K562 (cell line): ENCODE results near the gene HPS5. TPM values are rescaled to one million over a fixed set of nuclear protein-coding genes. Genes with fewer than 3 reads are reported as not detected.

Experiments used
- ATAC-seq: fragments of 200-7000 bp; cut with Tn5 transposase; 3 replicates; pipeline ENCODE4 v1.9.1; 2020; ENCODE audit warnings: moderate library complexity
- BruUV-seq: library from RNA; stranded (reverse); fragments of 400-500 nt; replicated peaks from 2 replicates; lab custom pipeline; 2021; lab: Mats Ljungman, UMichigan
- CTCF ChIA-PET: fragments of 300-600 bp; formaldehyde crosslinking; extraction: SDS; loops from one replicate; lab custom pipeline; 2021; ENCODE audit warnings: low intra/inter-chr PET ratio; lab: Yijun Ruan, JAX
- POLR2A ChIA-PET: fragments of 300-600, 350-650 bp; sonication (Branson Sonifier 250); formaldehyde crosslinking; extraction: SDS; loops from one replicate; lab custom pipeline; 2021; ENCODE audit warnings: antibody characterized with exemption, inconsistent platforms; lab: Yijun Ruan, JAX
- DNase-seq, 4 experiments: peaks; one replicate each; pipeline versions ENCODE4 v3.0.0 to v3.0.0-alpha.2; 2011 to 2018; ENCODE audit warnings: low spot score in 3 of 4, mixed read lengths in 3 of 4; ENCODE audit errors: extremely low read depth in 1 of 4
- FAIRE-seq: peaks from 2 replicates; lab custom pipeline; 2011; peaks lifted over from hg19 to GRCh38; lab: Jason Lieb, UNC
- H2AFZ ChIP-seq: 2 replicates; pipeline ENCODE4 v1.6.0; 2011; ENCODE audit warnings: low read depth, low read length, control low read depth, inconsistent platforms
- H3K27ac ChIP-seq: fragments of 200-600 bp; 3 replicates; pipeline ENCODE4 v1.8.0; 2011; ENCODE audit warnings: low read depth, mild to moderate bottlenecking, control low read depth, inconsistent platforms, low read length, moderate library complexity, mixed read lengths; ENCODE audit errors: extremely low read depth
- H3K27me3 ChIP-seq, 2 experiments: fragments of 300-600 bp in 1 of 2; 2 replicates in 1 of 2; 3 replicates in 1 of 2; pipeline versions ENCODE4 v1.6.0 to v1.8.0; 2011; ENCODE audit warnings: inconsistent platforms in 2 of 2, low read length in 2 of 2, mild to moderate bottlenecking in 1 of 2, mixed read lengths in 1 of 2, moderate library complexity in 1 of 2; ENCODE audit not compliant: control insufficient read depth in 2 of 2, insufficient read depth in 2 of 2
- H3K36me3 ChIP-seq: fragments of 300-600 bp; 3 replicates; pipeline ENCODE4 v1.8.0; 2011; ENCODE audit warnings: mild to moderate bottlenecking, low read length, inconsistent platforms; ENCODE audit not compliant: control insufficient read depth, insufficient read depth
- H3K4me1 ChIP-seq, 2 experiments: fragments of 200-600 bp in 1 of 2; replicated peaks in 1 of 2; 2 replicates in 1 of 2; 3 replicates in 1 of 2; pipeline versions ENCODE4 v1.5.1 to v1.8.0; 2011; ENCODE audit warnings: inconsistent platforms in 2 of 2, low read length in 2 of 2, mild to moderate bottlenecking in 1 of 2, mixed read lengths in 1 of 2, moderate library complexity in 1 of 2; ENCODE audit not compliant: control insufficient read depth in 2 of 2, insufficient read depth in 2 of 2
- H3K4me2 ChIP-seq: 2 replicates; pipeline ENCODE4 v1.6.1; 2011; ENCODE audit warnings: low read length, control low read depth, inconsistent platforms, mixed read lengths; ENCODE audit not compliant: insufficient read depth
- H3K4me3 ChIP-seq: fragments of 200-600 bp; sonication (generic), shearing (Covaris generic); 2 replicates; pipeline ENCODE4 v1.5.1; 2016; ENCODE audit warnings: control low read depth, inconsistent platforms
- H3K79me2 ChIP-seq: fragments of 200-600 bp; 3 replicates; pipeline ENCODE4 v1.8.0; 2011; ENCODE audit warnings: low read length, inconsistent platforms; ENCODE audit not compliant: control insufficient read depth, insufficient read depth
- H3K9ac ChIP-seq, 2 experiments: 2 replicates each; pipeline versions ENCODE4 v1.6.0 to v1.6.1; 2011; ENCODE audit warnings: low read depth in 2 of 2, low read length in 2 of 2, control low read depth in 1 of 2, inconsistent platforms in 1 of 2, mild to moderate bottlenecking in 1 of 2, mixed read lengths in 1 of 2; ENCODE audit not compliant: insufficient read depth in 1 of 2
- H3K9me1 ChIP-seq: one replicate; pipeline ENCODE4 v1.6.0; 2011; ENCODE audit warnings: inconsistent platforms, mild to moderate bottlenecking, low read length, moderate library complexity; ENCODE audit not compliant: control insufficient read depth, insufficient read depth
- H3K9me3 ChIP-seq: replicated peaks from 2 replicates; pipeline ENCODE4 v1.5.1; 2011; ENCODE audit warnings: low read depth, low read length, inconsistent platforms; ENCODE audit not compliant: control insufficient read depth, insufficient read depth
- H4K20me1 ChIP-seq: replicated peaks from 2 replicates; pipeline ENCODE4 v1.6.1; 2011; ENCODE audit warnings: low read length, inconsistent platforms, mixed read lengths; ENCODE audit not compliant: control insufficient read depth, insufficient read depth
- ATF2 ChIP-seq: sonication (generic); formaldehyde crosslinking; IDR thresholded peaks from 2 replicates; pipeline ENCODE4 v1.8.1; 2022; ENCODE audit warnings: missing genetic modification reagents
- BCL6 ChIP-seq: fragments of 250-450 bp; sonication (Bioruptor Pico); IDR thresholded peaks from 2 replicates; pipeline ENCODE4 v1.4.0; 2020
- CBFB ChIP-seq: sonication (generic); formaldehyde crosslinking; IDR thresholded peaks from 2 replicates; pipeline ENCODE4 v1.4.0; 2020; ENCODE audit warnings: mild to moderate bottlenecking, missing genetic modification reagents
- CBX2 ChIP-seq: fragments of 200-600 bp; sonication (generic); IDR thresholded peaks from one replicate; pipeline ENCODE4 v1.6.1; 2012; ENCODE audit warnings: mild to moderate bottlenecking, low read length, inconsistent platforms; ENCODE audit not compliant: insufficient read depth, poor library complexity, severe bottlenecking
- COPS2 ChIP-seq: fragments of 450-650 bp; conservative IDR thresholded peaks from 2 replicates; pipeline ENCODE4 v1.6.1; 2016; ENCODE audit warnings: mild to moderate bottlenecking, moderate library complexity
- DIDO1 ChIP-seq: fragments of 450-650 bp; IDR thresholded peaks from 2 replicates; pipeline ENCODE4 v1.6.1; 2016; ENCODE audit warnings: low read depth, missing biosample characterization, missing genetic modification characterization
- FOXA3 ChIP-seq, 2 experiments: fragments of 450-650 bp in 1 of 2; sonication (generic) in 1 of 2; formaldehyde crosslinking; IDR thresholded peaks in 1 of 2; conservative IDR thresholded peaks in 1 of 2; 2 replicates each; pipeline versions ENCODE4 v1.4.0 to v1.8.0; 2020 to 2022; ENCODE audit warnings: mild to moderate bottlenecking in 2 of 2, missing genetic modification reagents in 1 of 2
- HCFC1 ChIP-seq: IDR thresholded peaks from 2 replicates; pipeline ENCODE4 v1.6.1; 2012; ENCODE audit warnings: low read depth, low read length, improper control_type of control experiment
- JUN ChIP-seq, 2 experiments: sonication (generic) in 1 of 2; formaldehyde crosslinking in 1 of 2; IDR thresholded peaks; 2 replicates each; pipeline versions ENCODE4 v1.6.1 to v1.8.0; 2012 to 2022; ENCODE audit warnings: borderline replicate concordance in 2 of 2, mild to moderate bottlenecking in 2 of 2, improper control_type of control experiment in 1 of 2, low read depth in 1 of 2, low read length in 1 of 2, missing genetic modification reagents in 1 of 2
- KAT8 ChIP-seq: fragments of 450-650 bp; IDR thresholded peaks from 2 replicates; pipeline ENCODE4 v1.6.1; 2016; ENCODE audit warnings: low read depth, mild to moderate bottlenecking
- LARP7 ChIP-seq: fragments of 450-650 bp; IDR thresholded peaks from 2 replicates; pipeline ENCODE4 v1.6.1; 2016
- MTA3 ChIP-seq: fragments of 450-650 bp; formaldehyde crosslinking; IDR thresholded peaks from 2 replicates; pipeline ENCODE4 v1.6.1; 2017; ENCODE audit warnings: mild to moderate bottlenecking, borderline replicate concordance
- SIN3B ChIP-seq: fragments of 450-650 bp; IDR thresholded peaks from 2 replicates; pipeline ENCODE4 v1.6.1; 2017; ENCODE audit warnings: low read depth, mild to moderate bottlenecking, moderate library complexity
- ZC3H11A ChIP-seq: IDR thresholded peaks from 2 replicates; pipeline ENCODE4 v1.6.1; 2012; ENCODE audit warnings: low read depth, low read length, improper control_type of control experiment
- ZNF3 ChIP-seq: fragments of 250-450 bp; sonication (Bioruptor Pico); IDR thresholded peaks from 2 replicates; pipeline ENCODE4 v1.5.0; 2021; ENCODE audit warnings: mild to moderate bottlenecking, moderate library complexity
- ZNF77 ChIP-seq: fragments of 250-450 bp; sonication (Bioruptor Pico); IDR thresholded peaks from 2 replicates; pipeline ENCODE4 v1.5.0; 2020
- ZNF780A ChIP-seq: fragments of 250-450 bp; sonication (Bioruptor Pico); IDR thresholded peaks from 2 replicates; pipeline ENCODE4 v1.5.0; 2021; ENCODE audit warnings: mild to moderate bottlenecking
- WGBS: fragments of 100-300 bp; shearing (Covaris generic); methylation state at CpG from one replicate; pipeline ENCODE4 v1.1.6; 2016; ENCODE audit warnings: low coverage, mixed read lengths; ENCODE audit not compliant: insufficient coverage; ENCODE audit errors: missing lambda C conversion rate; 5-methylcytosine and 5-hydroxymethylcytosine counted together
- in situ Hi-C: fragments of 300-500 bp; cut with MboI; formaldehyde crosslinking; loops from 4 replicates; pipeline ENCODE4 v1.15.0; 2018; ENCODE audit warnings: inconsistent platforms, mixed read lengths
- intact Hi-C: fragments of 100-400 bp; cut with micrococcal nuclease; formaldehyde crosslinking; loops from 2 replicates; pipeline ENCODE4 v1.14.2; 2022
- polyA plus RNA-seq, 8 experiments: library from polyadenylated mRNA; depleted of rRNA in 4 of 8; stranded (reverse) in 5 of 8; unstranded in 3 of 8; fragments of >200 nt; fragmentation: Nextera tagmentation in 2 of 8; fragmentation: Illumina TruSeq in 1 of 8; extraction: Ambion mirVana in 2 of 8; extraction: Trizol in 1 of 8; gene quantifications; 2 replicates each; pipeline versions ENCODE4 v1.2.1 to v1.2.3, GENCODE V29; 2011 to 2014; ENCODE audit warnings: inconsistent platforms in 1 of 8, missing spikeins in 1 of 8
- total RNA-seq, 7 experiments: library from RNA; depleted of rRNA in 6 of 7; stranded (reverse); fragments of >200 nt in 6 of 7; fragmentation: Illumina TruSeq in 2 of 7; extraction: Trizol in 2 of 7; gene quantifications; 2 replicates each; pipeline versions ENCODE4 v1.2.1 to v1.2.3, GENCODE V29; 2011 to 2021; ENCODE audit warnings: low replicate concordance in 1 of 7

HPS5 gene
- total and polyA plus RNA-seq, 9 of the 15 experiments (the other 6 are each of a cell fraction or from before 2014, with no cell fraction given), result 12.2 to 28.1 (median 16.8) TPM

- H3K27ac ChIP-seq, result no peak overlapping the region
- DNase-seq (no peak), ATAC-seq (no peak), FAIRE-seq (no peak)
- ChIA-PET CTCF (no interaction called here), POLR2A (interaction anchor here (0.6 to 1.4 kb wide), 4 partner anchors 11 to 24 kb away, joined by 3 to 4 read pairs (median 3); no protein-coding TSS in a partner anchor)
- in situ Hi-C loops, result no loop called here
- H3K9me1 ChIP-seq, result no peaks in the 10 kb centered on the region
- no peak overlapping the region for H2AFZ ChIP-seq
- TF ChIP-seq LARP7 (no peak), FOXA3 (CRISPR knock-in tag; conservative IDR thresholded peaks at IDR 0.05 in 1 of 2, IDR thresholded peaks at IDR 0.05 in 1 of 2) (no peak), JUN (IDR thresholded peaks at IDR 0.05; ENCODE audit: borderline replicate concordance, low read depth, low read length) (no peak), JUN (CRISPR knock-in tag; IDR thresholded peaks at IDR 0.05; ENCODE audit: borderline replicate concordance) (no peak)
- H3K4me2 ChIP-seq, result no peak overlapping the region
- no peaks in the 10 kb centered on the region for H3K79me2 ChIP-seq
- H3K9ac ChIP-seq, result no peak overlapping the region
- BruUV-seq, result no TSS peak
- H3K36me3 ChIP-seq, result peaks cover 78% of the 10 kb centered on the region
- no peaks in the 10 kb centered on the region for H3K9me3 ChIP-seq
- H4K20me1 ChIP-seq, result no peaks in the 10 kb centered on the region
- H3K4me3 ChIP-seq, result no peak overlapping the region
- H3K27me3 ChIP-seq, result no peaks in the 10 kb centered on the region
- no peaks in the 10 kb centered on the region for H3K4me1 ChIP-seq
- intact Hi-C loops, result no loop called here
Observed at GRCh38 chr11:18299721-18300120, 22.2 kb downstream of the HPS5 start.

DNA sequence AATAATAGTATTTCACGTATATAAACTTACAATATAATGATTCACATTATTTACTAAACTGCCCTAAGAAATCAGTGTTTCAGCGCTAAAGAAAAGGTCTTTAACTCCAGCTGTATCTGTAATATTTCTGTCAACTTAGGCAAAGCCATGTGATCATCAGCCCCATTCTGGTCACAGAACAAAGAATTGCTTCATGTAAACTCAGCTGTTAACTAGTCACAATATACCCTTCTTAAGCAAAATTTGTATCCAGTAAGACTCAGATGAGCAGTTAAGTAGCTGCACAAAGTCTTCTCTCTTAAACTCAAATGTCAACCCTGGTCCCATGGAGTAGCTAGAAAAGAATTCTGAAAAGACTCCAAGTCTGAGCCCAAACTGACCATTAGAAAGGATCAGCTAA is 26.6 kb downstream of the HPS5 start:
- intact Hi-C loops, result no loop called here
- TF ChIP-seq ZNF780A (no peak), ZC3H11A (no peak), MTA3 (no peak), BCL6 (CRISPR knock-in tag) (no peak), ZNF77 (CRISPR knock-in tag) (no peak), KAT8 (no peak), COPS2 (no peak), CBX2 (no peak), ZNF3 (CRISPR knock-in tag) (no peak), HCFC1 (no peak), CBFB (no peak), SIN3B (no peak), DIDO1 (tag) (no peak), ATF2 (CRISPR knock-in tag) (no peak)

More for the DNA sequence above, 26.6 kb downstream of the HPS5 start:
- ATAC-seq (no peak), FAIRE-seq (no peak), DNase-seq (no peak)
- CTCF ChIA-PET, result no interaction called here
- Histone ChIP-seq H3K9ac (no peak overlapping the region), H3K27ac (no peak overlapping the region), H3K9me1 (no peaks in the 10 kb centered on the region), H3K36me3 (peaks cover 87% of the 10 kb centered on the region), H4K20me1 (no peaks in the 10 kb centered on the region), H3K9me3 (no peaks in the 10 kb centered on the region), H3K4me2 (no peak overlapping the region), H2AFZ (no peak overlapping the region), H3K27me3 (no peaks in the 10 kb centered on the region), H3K4me3 (no peak overlapping the region), H3K4me1 (no peaks in the 10 kb centered on the region), H3K79me2 (no peaks in the 10 kb centered on the region)
- in situ Hi-C loops, result no loop called here
- BruUV-seq, result no TSS peak
- WGBS, result 98% methylated on average over 2 of the region's 2 CpGs
- POLR2A ChIA-PET, result interaction anchor here (0.6 to 1.2 kb wide), 2 partner anchors 8 to 185 kb away, joined by 3 read pairs; no protein-coding TSS in a partner anchor
